Vagina (tissue), 2 donors: Measurements from ENCODE around the gene ABHD8.

ENCODE experiments used
- POLR2A ChIP-seq, 2 donors: fragments of 450-650 bp; IDR thresholded peaks; one replicate each; pipeline ENCODE4 v1.6.1; 2017; ENCODE audit warnings: antibody characterized with exemption in 2 of 2, mild to moderate bottlenecking in 2 of 2, moderate library complexity in 2 of 2
- TF ChIP-seq, protein P1 (sequence below), 3 experiments: fragments of 450-650 bp in 2 of 3; fragments of 200-600 bp in 1 of 3; sonication (generic) in 1 of 3; IDR thresholded peaks; one replicate each; pipeline ENCODE4 v1.5.1; 2017 to 2019; ENCODE audit warnings: antibody characterized with exemption in 3 of 3, mild to moderate bottlenecking in 2 of 3, moderate library complexity in 2 of 3

DNA sequence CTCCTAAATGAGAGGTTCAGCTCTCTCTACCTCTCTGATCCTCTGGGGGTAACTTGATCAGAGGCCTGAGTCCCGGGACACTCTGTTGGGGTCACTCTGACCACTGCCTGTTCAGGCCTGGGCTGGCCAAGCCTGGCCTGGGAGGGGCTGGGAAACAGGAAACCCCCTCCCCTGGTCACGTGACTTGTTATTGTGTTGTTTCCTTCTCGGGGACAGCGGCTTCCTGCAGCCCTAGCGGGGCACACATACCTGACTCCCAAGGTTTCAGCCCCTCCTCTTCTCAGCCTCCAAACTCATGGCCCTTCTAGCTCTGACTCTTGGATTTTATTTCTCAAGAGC lies 38.6 kb downstream of the ABHD8 start, which contains the start of gene USHBP1:
- TF ChIP-seq, protein P1, sequence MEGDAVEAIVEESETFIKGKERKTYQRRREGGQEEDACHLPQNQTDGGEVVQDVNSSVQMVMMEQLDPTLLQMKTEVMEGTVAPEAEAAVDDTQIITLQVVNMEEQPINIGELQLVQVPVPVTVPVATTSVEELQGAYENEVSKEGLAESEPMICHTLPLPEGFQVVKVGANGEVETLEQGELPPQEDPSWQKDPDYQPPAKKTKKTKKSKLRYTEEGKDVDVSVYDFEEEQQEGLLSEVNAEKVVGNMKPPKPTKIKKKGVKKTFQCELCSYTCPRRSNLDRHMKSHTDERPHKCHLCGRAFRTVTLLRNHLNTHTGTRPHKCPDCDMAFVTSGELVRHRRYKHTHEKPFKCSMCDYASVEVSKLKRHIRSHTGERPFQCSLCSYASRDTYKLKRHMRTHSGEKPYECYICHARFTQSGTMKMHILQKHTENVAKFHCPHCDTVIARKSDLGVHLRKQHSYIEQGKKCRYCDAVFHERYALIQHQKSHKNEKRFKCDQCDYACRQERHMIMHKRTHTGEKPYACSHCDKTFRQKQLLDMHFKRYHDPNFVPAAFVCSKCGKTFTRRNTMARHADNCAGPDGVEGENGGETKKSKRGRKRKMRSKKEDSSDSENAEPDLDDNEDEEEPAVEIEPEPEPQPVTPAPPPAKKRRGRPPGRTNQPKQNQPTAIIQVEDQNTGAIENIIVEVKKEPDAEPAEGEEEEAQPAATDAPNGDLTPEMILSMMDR (IDR thresholded peaks at IDR 0.05): no peak
- no peak for TF ChIP-seq POLR2A (IDR thresholded peaks at IDR 0.05)
